Endothelial cell of umbilical vein (primary cell): ENCODE data around the gene ECT2. TPM values are rescaled to one million over a fixed set of nuclear protein-coding genes. Genes with fewer than 3 reads are reported as not detected.

Experiments
- BruUV-seq: library from RNA; stranded (reverse); fragments of 400-500 nt; replicated peaks from 2 replicates; lab custom pipeline; 2021; lab: Mats Ljungman, UMichigan
- CTCF ChIA-PET: fragments of 300-600, 350-600 bp; sonication (Branson Sonifier 250); formaldehyde crosslinking; loops from one replicate; lab custom pipeline; 2021; ENCODE audit warnings: antibody characterized with exemption, inconsistent platforms; lab: Charles Lee
- POLR2A ChIA-PET: fragments of 300-600, 350-600 bp; sonication (Branson Sonifier 250); formaldehyde crosslinking; loops from one replicate; lab custom pipeline; 2021; ENCODE audit warnings: antibody characterized with exemption, inconsistent platforms; lab: Charles Lee
- DNase-seq: peaks from one replicate; pipeline ENCODE4 v3.0.0-alpha.2; 2011; ENCODE audit warnings: low read depth, low spot score
- FAIRE-seq: peaks from 2 replicates; lab custom pipeline; 2011; peaks lifted over from hg19 to GRCh38; lab: Jason Lieb, UNC
- H2AFZ ChIP-seq: 2 replicates; pipeline ENCODE4 v1.6.0; 2012; ENCODE audit warnings: low read depth, low read length, control low read depth, inconsistent platforms
- H3K27ac ChIP-seq: 2 replicates; pipeline ENCODE4 v1.5.1; 2011; ENCODE audit warnings: low read depth, mild to moderate bottlenecking, control low read depth, low read length, moderate library complexity; ENCODE audit not compliant: insufficient read depth
- H3K27me3 ChIP-seq, 2 experiments: 2 replicates each; pipeline versions ENCODE4 v1.6.0 to v1.6.1; 2011; ENCODE audit warnings: low read length in 2 of 2, mixed read lengths in 1 of 2; ENCODE audit not compliant: control insufficient read depth in 2 of 2, insufficient read depth in 2 of 2
- H3K36me3 ChIP-seq, 2 experiments: 2 replicates in 1 of 2; 3 replicates in 1 of 2; pipeline ENCODE4 v1.5.1; 2011; ENCODE audit warnings: low read length in 2 of 2, mild to moderate bottlenecking in 1 of 2, moderate library complexity in 1 of 2; ENCODE audit not compliant: control insufficient read depth in 2 of 2, insufficient read depth in 2 of 2; ENCODE audit errors: extremely low read depth in 1 of 2
- H3K4me1 ChIP-seq: 3 replicates; pipeline ENCODE4 v1.5.1; 2011; ENCODE audit warnings: mild to moderate bottlenecking, low read length; ENCODE audit not compliant: control insufficient read depth, insufficient read depth; ENCODE audit errors: extremely low read depth
- H3K4me2 ChIP-seq: 2 replicates; pipeline ENCODE4 v1.6.1; 2011; ENCODE audit warnings: low read length, control low read depth, mixed read lengths; ENCODE audit not compliant: insufficient read depth
- H3K4me3 ChIP-seq, 3 experiments: fragments of 200-600 bp in 1 of 3; sonication (generic), shearing (Covaris generic) in 1 of 3; replicated peaks in 1 of 3; 2 replicates each; pipeline ENCODE4 v1.5.1; 2011 to 2016; ENCODE audit warnings: control low read depth in 3 of 3, low read length in 3 of 3, mild to moderate bottlenecking in 2 of 3, inconsistent platforms in 1 of 3, low read depth in 1 of 3, moderate library complexity in 1 of 3; ENCODE audit not compliant: insufficient read depth in 1 of 3
- H3K79me2 ChIP-seq: 2 replicates; pipeline ENCODE4 v1.6.0; 2012; ENCODE audit warnings: low read length, inconsistent platforms; ENCODE audit not compliant: control insufficient read depth, insufficient read depth
- H3K9ac ChIP-seq: replicated peaks from 2 replicates; pipeline ENCODE3; 2011; ENCODE audit warnings: low read length, control low read depth; ENCODE audit not compliant: insufficient read depth; ENCODE audit errors: extremely low read depth
- H3K9me1 ChIP-seq: replicated peaks from 3 replicates; pipeline ENCODE4 v1.6.0; 2011; ENCODE audit warnings: mild to moderate bottlenecking, low read length; ENCODE audit not compliant: control insufficient read depth, insufficient read depth; ENCODE audit errors: extremely low read depth
- H3K9me3 ChIP-seq: replicated peaks from 2 replicates; pipeline ENCODE4 v1.5.1; 2012; ENCODE audit warnings: low read length, inconsistent platforms; ENCODE audit not compliant: control insufficient read depth, insufficient read depth
- H4K20me1 ChIP-seq: replicated peaks from 2 replicates; pipeline ENCODE3; 2011; ENCODE audit warnings: mild to moderate bottlenecking, low read length; ENCODE audit not compliant: control insufficient read depth, insufficient read depth; ENCODE audit errors: extremely low read depth
- EZH2 ChIP-seq: IDR thresholded peaks from 2 replicates; pipeline ENCODE4 v1.6.1; 2012; ENCODE audit warnings: borderline replicate concordance, low read depth, mild to moderate bottlenecking, moderate library complexity, low read length, inconsistent platforms; ENCODE audit not compliant: severe bottlenecking
- FOS ChIP-seq: IDR thresholded peaks from 2 replicates; pipeline ENCODE4 v1.6.1; 2011; ENCODE audit warnings: mild to moderate bottlenecking, low read length, moderate library complexity, borderline replicate concordance; ENCODE audit not compliant: insufficient read depth
- GATA2 ChIP-seq: IDR thresholded peaks from 2 replicates; pipeline ENCODE4 v1.7.0; 2011; ENCODE audit warnings: low read depth, mild to moderate bottlenecking, moderate library complexity, mixed read lengths, low read length; ENCODE audit not compliant: insufficient read length, insufficient read depth
- JUN ChIP-seq: IDR thresholded peaks from 2 replicates; pipeline ENCODE4 v1.6.1; 2011; ENCODE audit warnings: borderline replicate concordance, low read depth; ENCODE audit not compliant: insufficient read length, insufficient read depth
- MYC ChIP-seq: IDR thresholded peaks from one replicate; pipeline ENCODE4 v1.6.1; 2011; ENCODE audit warnings: mild to moderate bottlenecking, low read depth, low read length
- POLR2A ChIP-seq: IDR thresholded peaks from 2 replicates; pipeline ENCODE4 v1.6.1; 2012; ENCODE audit warnings: low read depth, mild to moderate bottlenecking, control low read depth, low read length
- POLR2AphosphoS5 ChIP-seq: IDR thresholded peaks from 2 replicates; pipeline ENCODE4 v1.6.1; 2012; ENCODE audit warnings: low read depth, mild to moderate bottlenecking, control low read depth, low read length, moderate library complexity; ENCODE audit not compliant: insufficient read depth
- dilution Hi-C: fragments of 300-500 bp; cut with MboI; formaldehyde crosslinking; loops from one replicate; pipeline ENCODE4 v1.15.0; 2019; ENCODE audit warnings: low sequenced_read_pairs; ENCODE audit not compliant: extremely low pct_ligation_motif_present
- intact Hi-C: fragments of 100-400 bp; cut with micrococcal nuclease; formaldehyde crosslinking; loops from one replicate; pipeline ENCODE4 v1.10.0; 2022
- polyA plus RNA-seq, 4 experiments: library from polyadenylated mRNA; depleted of rRNA in 3 of 4; stranded (reverse) in 3 of 4; unstranded in 1 of 4; fragments of >200 nt; gene quantifications; 2 replicates each; pipeline versions ENCODE4 v1.2.1 to v1.2.3, GENCODE V29; 2011 to 2012; ENCODE audit warnings: missing spikeins in 1 of 4
- total RNA-seq: library from RNA; stranded (reverse); gene quantifications from 2 replicates; pipeline ENCODE4 v1.2.3, GENCODE V29; 2021
- TF ChIP-seq, protein P1 (sequence below): IDR thresholded peaks from 2 replicates; pipeline ENCODE4 v1.6.1; 2011; ENCODE audit not compliant: insufficient read depth, insufficient read length
- TF ChIP-seq, protein P2 (sequence below), 2 donors: IDR thresholded peaks; 1 replicate in 1 of 2; 2 replicates in 1 of 2; pipeline ENCODE4 v1.5.1; 2011; ENCODE audit warnings: low read length in 2 of 2, mild to moderate bottlenecking in 2 of 2, moderate library complexity in 2 of 2, control low read depth in 1 of 2, inconsistent platforms in 1 of 2, low read depth in 1 of 2; ENCODE audit not compliant: insufficient read depth in 1 of 2; ENCODE audit errors: extremely low read depth in 1 of 2

Gene ECT2
- total and polyA plus RNA-seq, 2 donors (not counting 3 experiments of a cell fraction or from before 2014, with no cell fraction given) = 10.3 to 47.5 TPM

GRCh38 chr3:172704001-172704400 is 46.5 kb upstream of the ECT2 start:
- Histone ChIP-seq H3K9me3 (no peaks in the 10 kb centered on the region), H3K9me1 (no peaks in the 10 kb centered on the region), H3K27ac (no peak overlapping the region), H3K27me3 (no peaks in the 10 kb centered on the region), H3K4me2 (no peak overlapping the region), H3K9ac (no peak overlapping the region), H3K4me1 (peaks cover 5% of the 10 kb centered on the region), H3K4me3 (no peak overlapping the region), H2AFZ (no peak overlapping the region), H3K36me3 (no peaks in the 10 kb centered on the region), H4K20me1 (no peaks in the 10 kb centered on the region), H3K79me2 (peaks cover 81% of the 10 kb centered on the region)
- CTCF ChIA-PET = interaction anchor here (0.8 to 4.8 kb wide), 6 partner anchors 12 to 81 kb away, joined by 3 to 26 read pairs (median 4); no protein-coding TSS in a partner anchor
- intact Hi-C loops = no loop called here
- FAIRE-seq (no peak), DNase-seq (no peak)
- no TSS peak for BruUV-seq
- TF ChIP-seq EZH2 (no peak), POLR2AphosphoS5 (no peak), GATA2 (no peak), JUN (no peak)
- TF ChIP-seq, protein P1, sequence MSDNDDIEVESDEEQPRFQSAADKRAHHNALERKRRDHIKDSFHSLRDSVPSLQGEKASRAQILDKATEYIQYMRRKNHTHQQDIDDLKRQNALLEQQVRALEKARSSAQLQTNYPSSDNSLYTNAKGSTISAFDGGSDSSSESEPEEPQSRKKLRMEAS = no peak
- POLR2A ChIA-PET = no interaction called here
- dilution Hi-C loops = no loop called here

DNA sequence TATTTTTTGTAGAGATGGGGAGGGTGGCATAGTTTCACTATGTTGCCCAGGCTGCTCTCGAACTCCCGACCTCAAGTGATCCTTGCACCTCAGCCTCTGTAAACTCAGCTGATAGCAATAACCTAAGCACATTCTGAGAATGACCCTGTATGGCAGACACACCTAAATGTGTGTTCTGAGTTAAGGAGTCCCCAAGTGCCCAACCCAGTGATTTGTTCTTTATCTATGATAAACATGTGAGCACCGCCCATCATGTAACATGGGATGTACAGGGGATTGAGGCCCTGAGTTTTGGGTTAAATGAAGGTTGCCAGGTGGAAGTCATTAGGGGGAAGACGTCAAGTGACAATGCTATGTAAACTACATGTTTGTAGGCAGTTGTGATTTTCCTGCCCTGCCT is 45.4 kb upstream of the ECT2 start:
- Histone ChIP-seq H3K27me3 (no peaks in the 10 kb centered on the region), H3K4me3 (no peak overlapping the region), H3K4me2 (no peak overlapping the region), H4K20me1 (no peaks in the 10 kb centered on the region), H3K27ac (no peak overlapping the region), H2AFZ (no peak overlapping the region), H3K79me2 (peaks cover 81% of the 10 kb centered on the region), H3K9ac (no peak overlapping the region), H3K9me1 (no peaks in the 10 kb centered on the region), H3K9me3 (no peaks in the 10 kb centered on the region), H3K36me3 (no peaks in the 10 kb centered on the region), H3K4me1 (peaks cover 16% of the 10 kb centered on the region)
- TF ChIP-seq FOS (no peak), GATA2 (no peak), EZH2 (no peak), POLR2AphosphoS5 (no peak), MYC (no peak), JUN (no peak), POLR2A (no peak)
- TF ChIP-seq, protein P2, sequence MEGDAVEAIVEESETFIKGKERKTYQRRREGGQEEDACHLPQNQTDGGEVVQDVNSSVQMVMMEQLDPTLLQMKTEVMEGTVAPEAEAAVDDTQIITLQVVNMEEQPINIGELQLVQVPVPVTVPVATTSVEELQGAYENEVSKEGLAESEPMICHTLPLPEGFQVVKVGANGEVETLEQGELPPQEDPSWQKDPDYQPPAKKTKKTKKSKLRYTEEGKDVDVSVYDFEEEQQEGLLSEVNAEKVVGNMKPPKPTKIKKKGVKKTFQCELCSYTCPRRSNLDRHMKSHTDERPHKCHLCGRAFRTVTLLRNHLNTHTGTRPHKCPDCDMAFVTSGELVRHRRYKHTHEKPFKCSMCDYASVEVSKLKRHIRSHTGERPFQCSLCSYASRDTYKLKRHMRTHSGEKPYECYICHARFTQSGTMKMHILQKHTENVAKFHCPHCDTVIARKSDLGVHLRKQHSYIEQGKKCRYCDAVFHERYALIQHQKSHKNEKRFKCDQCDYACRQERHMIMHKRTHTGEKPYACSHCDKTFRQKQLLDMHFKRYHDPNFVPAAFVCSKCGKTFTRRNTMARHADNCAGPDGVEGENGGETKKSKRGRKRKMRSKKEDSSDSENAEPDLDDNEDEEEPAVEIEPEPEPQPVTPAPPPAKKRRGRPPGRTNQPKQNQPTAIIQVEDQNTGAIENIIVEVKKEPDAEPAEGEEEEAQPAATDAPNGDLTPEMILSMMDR (IDR thresholded peaks at IDR 0.05; ENCODE audit: extremely low read depth in 1 of 2, insufficient read depth in 1 of 2, low read depth in 1 of 2, low read length in 2 of 2) = no peak
- TF ChIP-seq, protein P1 = no peak
- BruUV-seq = no TSS peak
- ChIA-PET CTCF (interaction anchor here (0.8 to 2.7 kb wide), 2 partner anchors 12 to 32 kb away, joined by 3 to 10 read pairs; no protein-coding TSS in a partner anchor), POLR2A (no interaction called here)
- no peak for DNase-seq
- intact Hi-C loops (no loop called here), dilution Hi-C loops (no loop called here)
- no peak for FAIRE-seq
